ENCODE measurements around the gene PLD6.
"Not testable (repeated sequence)": the region's sequence is repeated elsewhere in the genome, so short reads cannot be mapped to it uniquely, and the experiment has no call there.

Gene PLD6

DNA sequence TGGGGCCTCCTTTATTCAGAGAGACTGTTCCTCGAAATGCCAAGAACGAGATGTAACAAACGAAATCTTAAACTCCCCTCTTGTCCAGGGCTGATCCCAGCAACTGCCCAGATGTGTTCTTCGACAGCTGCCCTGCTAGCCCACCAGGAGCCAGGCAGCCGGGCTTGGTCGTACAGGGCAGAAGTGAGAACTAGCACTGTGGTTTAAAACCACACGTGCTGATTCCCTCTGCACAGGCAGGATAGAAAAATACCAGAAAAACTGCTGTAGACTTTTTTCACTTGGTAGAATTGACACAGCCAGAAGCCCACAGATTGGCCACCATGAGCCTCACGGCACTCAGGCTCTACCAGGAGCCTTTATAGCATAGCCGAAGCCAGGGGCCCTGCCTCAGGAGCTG, 33.1 kb downstream of the PLD6 start:
- no peak for DNase-seq

DNA sequence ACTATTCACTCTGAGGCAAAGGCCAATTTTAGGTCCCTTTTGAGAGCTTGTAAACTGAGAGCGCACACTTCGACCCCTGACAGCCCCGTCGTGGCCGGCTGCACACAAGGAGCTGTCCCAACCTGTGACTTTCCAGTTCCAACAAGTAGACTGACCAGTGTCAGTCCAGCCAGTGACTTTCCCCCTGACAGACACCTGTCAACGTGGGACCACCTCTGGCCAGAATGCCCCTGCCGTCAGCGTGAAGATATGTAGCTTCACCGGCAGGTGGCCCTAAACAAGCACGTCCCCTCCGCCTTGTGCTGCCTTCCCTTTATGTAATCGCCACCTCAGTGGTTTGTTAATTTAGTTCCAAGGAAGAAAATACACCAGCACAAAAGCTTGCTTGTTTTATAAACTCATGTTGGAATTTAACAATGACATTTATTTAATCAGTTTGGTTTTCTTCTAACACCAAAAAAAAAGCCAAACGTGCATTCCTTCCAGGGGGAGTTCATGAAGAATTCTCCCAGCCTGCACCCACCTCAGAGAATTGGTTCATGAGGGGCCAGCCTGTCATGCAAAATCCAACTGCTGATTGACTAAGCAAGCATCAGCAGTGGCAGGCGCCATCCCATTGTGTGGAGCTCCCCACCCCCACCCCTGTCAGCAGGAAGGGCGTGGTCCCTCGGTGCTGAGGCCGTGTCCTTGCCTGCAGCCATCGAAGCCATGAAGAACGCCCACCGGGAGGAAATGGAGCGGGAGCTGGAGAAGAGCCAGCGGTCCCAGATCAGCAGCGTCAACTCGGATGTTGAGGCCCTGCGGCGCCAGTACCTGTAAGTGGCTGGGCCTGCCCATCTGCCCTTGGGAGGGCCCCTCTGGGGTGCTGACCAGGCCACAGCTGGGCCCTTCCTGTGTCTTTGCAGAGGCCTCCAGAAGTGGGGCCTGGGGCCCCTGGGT, 33.9 kb downstream of the PLD6 start:
- no peak for DNase-seq

DNA sequence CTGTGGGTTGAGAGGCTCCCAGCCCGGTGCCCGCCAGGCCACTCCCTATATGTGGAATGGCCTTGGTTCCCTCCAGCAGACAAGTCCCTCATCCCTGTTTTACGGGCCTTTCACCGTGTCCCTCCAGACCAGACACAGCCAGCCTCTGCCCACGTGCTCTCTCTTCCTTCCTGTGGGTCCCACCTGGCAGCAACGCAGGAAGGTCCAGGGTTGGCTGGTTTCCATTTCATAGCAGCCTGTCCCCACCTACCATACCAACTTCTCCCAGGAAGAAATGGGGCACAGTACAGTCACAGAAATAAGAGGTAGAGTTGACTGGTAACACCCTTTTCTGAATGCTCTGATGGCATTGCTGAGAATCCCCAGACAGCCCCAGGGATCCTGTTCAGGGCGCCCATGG, 34.9 kb downstream of the PLD6 start:
- no peak for DNase-seq

DNA sequence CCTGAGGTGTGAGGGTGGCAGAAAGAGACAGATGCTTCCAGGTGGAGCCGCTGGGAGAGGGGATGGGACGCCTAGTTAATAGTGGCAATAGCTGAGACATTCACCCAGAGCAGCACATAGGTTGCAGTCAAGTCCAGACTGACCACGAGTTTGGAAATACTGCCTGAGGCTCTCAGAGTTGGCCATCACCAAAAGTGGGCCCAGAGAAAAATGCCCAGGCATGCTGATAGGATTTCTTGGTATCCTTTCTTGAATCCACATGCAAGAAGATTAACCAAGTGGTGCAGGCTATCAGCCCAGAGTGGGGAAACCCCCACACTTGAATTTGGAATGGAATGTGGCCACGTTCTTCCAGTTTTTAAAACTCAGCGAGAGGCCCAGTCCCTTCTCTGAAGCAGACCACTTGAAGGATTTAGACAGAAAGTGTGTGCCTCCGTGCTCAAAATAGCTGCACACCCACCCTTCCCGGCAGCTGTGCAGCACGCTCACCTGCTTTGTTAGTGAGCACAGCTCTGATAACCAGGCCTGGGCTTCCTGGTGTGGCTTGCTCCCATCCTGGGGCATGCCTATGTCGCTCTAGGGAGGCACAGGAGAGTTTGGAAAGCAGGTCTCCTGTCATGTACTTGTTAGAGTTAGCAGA, 35.7 kb downstream of the PLD6 start:
- DNase-seq = no peak

DNA sequence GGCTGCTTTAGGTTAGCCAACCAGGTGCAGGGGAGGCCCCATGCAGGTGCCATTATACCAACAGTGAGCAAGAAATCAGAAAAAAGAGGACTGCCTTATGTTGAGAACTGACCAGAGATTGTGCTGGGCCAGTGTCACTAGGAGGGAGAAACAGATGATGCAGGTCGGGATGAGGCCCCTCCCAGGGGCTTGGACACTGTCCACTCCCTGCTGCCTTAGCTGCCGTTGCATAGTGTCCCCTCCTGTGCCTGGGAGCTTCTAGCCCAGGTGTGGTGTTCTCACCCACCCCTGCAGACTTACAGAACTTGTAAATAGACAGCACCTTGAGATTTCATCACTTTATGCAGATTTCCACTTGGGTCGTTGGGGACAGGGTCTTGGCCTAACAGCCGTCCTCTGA, 36.7 kb downstream of the PLD6 start:
- no peak for DNase-seq

DNA sequence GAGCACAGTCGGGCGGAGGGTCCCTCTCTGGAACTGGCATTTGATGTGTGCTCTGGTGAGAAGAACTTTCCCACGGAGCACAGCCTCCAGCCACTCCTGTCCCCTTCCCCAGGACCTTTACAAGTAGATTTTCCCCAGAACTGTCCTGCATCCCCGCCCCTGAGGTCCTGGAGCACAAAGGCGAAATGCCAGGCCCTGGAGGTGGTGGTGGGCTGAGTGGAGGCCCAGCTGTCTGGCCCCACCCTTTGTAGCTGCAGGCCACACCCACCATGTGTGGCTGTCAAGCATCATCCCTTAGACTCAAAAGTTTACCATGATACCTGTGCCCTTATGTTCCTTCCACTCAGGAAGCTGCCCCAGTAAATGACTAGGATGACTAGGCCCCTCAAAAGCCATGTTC, 37.7 kb downstream of the PLD6 start:
- DNase-seq = no peak

DNA sequence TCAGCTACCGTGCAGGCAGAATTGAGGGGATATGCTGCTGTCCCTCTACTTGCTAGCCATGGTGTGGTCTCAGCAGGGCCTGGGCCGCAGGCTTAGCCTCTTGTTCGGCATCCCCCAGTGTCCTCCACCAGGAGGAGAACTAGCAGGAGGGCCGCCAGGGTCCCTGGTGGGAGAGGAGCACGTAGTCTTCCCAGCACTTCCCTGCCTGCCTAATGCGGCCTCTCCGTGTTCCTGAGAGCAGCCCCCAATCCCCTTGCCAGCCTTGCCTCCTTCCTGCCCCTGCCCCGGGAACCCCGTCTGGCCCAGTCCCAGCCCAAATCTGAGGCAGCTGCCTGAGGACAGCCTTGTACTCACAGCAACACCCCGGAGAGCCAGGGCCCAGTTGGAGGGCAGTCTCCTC, 38.1 kb downstream of the PLD6 start:
- DNase-seq = no peak

DNA sequence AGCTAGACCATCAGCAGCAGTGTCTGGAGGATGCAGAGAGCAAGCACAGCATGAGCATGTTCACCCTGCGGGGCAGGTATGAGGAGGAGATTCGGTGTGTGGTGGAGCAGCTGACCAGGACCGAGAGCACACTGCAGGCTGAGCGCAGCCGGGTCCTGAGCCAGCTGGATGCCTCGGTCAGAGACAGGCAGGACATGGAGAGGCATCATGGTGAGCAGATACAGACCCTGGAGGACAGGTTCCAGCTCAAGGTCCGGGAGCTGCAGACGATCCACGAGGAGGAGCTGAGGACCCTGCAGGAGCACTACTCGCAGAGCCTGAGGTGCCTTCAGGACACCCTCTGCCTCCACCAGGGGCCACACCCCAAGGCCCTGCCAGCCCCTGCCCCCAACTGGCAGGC, 38.8 kb downstream of the PLD6 start:
- no peak for DNase-seq

DNA sequence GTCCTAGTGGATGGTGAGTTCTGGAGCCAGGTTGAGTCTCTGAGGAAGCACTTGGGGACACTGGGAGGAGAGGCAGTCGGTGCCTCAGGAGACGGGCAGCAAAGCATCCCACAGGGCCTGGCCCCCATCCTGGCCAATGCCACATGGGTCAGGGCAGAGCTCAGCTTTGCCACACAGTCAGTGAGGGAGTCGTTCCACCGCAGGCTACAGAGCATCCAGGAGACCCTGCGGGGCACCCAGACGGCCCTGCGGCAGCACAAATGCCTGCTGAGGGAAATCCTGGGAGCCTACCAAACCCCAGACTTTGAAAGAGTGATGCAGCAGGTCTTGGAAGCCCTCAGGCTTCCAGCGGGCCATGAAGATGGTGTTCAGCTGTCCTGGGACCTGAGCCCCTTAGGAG, 39.7 kb downstream of the PLD6 start:
- no peak for DNase-seq

DNA sequence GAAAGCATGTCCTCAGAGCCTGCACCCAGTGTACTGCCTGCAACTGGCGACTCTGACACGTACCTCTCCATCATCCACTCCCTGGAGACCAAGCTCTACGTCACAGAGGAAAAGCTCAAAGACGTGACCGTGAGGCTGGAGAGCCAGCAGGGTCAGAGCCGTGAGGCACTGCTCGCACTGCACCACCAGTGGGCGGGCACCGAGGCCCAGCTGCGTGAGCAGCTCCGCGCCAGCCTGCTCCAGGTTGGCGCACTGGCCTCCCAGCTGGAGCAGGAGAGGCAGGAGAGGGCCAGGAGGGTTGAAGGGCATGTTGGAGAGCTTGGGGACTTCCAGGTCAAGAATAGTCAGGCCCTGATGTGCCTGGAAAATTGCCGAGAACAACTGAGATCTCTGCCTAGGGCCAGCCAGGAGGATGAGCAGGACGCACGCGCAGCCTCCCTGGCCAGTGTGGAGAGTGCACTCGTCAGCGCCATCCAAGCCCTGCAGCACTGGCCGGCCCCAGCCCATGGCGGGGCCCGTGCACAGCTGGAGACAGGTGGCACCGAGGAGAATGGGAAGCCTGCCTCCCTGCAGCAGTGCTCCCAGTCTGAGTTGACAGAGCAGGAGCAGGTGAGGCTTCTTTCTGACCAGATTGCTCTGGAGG, 40.3 kb downstream of the PLD6 start:
- no peak for DNase-seq

DNA sequence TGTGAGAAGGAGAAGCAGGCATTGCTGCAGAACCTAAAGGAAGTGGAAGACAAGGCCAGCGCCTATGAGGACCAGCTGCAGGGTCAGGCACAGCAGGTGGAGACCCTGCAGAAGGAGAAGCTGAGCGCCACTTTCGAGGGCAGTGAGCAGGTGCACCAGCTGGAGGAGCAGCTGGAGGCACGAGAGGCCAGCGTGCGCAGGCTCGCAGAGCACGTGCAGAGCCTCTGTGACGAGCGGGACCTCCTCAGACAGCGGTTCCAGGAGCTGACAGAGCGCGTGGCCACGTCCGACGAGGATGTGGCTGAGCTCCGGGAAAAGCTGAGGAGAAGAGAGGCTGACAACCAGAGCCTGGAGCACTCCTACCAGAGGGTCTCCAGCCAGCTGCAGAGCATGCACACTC, 41.5 kb downstream of the PLD6 start:
- no peak for DNase-seq

DNA sequence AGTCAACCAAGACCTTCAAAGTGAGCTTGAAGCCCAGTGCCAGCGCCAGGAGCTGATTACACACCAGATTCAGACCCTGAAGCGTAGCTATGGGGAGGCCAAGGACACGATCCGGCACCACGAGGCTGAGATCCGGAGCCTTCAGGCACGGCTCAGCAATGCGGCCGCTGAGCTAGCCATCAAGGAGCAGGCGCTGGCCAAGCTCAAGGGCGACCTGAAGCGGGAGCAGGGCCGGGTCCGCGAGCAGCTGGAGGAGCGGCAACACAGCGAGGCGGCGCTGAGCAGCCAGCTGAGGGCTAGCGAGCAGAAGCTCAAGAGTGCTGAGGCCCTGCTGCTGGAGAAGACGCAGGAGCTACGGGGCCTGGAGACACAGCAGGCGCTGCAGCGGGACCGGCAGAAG, 42.0 kb downstream of the PLD6 start:
- DNase-seq = no peak

DNA sequence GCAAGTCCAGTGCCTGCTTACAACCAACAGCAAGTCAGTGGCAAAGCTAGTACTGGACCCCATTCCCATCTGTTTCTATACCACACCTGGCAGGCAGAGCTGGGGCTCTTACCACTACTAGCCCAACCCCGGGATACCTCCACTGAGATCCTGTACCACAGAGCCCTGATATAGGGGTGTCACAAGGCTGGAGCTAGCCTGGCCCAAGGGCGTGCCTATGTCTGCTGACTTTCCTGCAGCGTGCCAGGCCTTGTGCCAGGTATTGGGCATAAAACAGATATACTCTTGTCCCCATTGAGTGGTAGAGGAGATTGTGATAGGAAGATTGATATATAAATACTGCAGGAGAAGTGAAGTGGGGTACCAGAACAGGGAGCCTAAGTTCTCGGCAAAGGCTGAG, 44.4 kb downstream of the PLD6 start:
- DNase-seq = no peak

DNA sequence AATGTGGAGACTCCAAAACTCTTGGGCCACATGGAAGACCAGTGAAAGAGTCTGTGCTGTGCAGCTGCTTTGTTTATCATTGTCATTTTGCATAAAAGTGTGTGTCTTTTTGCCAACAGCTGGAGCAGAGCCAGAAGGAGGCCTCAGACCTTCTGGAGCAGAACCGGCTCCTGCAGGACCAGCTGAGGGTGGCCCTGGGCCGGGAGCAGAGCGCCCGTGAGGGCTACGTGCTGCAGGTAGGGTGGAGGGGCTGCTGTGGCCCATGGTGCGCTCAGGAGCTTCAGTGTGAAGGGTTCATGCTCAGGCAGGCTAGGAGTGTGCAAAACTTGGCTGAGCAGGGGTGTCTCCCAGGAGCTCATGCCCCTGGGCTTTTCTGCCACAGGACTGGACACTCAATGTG, 45.0 kb downstream of the PLD6 start:
- no peak for DNase-seq

DNA sequence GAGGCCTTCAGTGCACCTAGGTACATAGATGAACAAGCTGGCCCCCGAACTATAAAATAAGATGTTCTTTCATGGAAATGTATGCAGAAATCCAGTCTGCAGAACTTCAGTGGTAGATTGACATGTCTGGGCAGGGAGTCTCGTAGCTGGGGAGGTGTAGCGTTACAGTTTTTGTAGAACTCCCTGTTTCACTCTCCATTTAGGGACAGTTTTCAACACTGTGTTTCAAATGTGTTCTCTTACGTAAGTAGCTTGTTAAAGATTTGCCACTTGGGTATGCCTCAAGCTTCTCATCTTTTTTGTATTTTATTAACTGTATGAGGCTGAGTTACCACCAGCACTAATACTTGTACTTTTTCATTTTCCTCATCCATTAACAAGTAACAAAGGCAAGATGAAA, 46.6 kb downstream of the PLD6 start:
- no peak for DNase-seq

DNA sequence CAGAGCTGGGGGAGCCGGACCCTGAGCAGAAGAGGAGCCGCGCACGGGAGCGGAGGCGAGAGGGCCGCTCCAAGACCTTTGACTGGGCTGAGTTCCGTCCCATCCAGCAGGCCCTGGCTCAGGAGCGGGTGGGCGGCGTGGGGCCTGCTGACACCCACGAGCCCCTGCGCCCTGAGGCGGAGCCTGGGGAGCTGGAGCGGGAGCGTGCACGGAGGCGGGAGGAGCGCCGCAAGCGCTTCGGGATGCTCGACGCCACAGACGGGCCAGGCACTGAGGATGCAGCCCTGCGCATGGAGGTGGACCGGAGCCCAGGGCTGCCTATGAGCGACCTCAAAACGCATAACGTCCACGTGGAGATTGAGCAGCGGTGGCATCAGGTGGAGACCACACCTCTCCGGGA, 47.6 kb downstream of the PLD6 start:
- DNase-seq = not testable (repeated sequence)

DNA sequence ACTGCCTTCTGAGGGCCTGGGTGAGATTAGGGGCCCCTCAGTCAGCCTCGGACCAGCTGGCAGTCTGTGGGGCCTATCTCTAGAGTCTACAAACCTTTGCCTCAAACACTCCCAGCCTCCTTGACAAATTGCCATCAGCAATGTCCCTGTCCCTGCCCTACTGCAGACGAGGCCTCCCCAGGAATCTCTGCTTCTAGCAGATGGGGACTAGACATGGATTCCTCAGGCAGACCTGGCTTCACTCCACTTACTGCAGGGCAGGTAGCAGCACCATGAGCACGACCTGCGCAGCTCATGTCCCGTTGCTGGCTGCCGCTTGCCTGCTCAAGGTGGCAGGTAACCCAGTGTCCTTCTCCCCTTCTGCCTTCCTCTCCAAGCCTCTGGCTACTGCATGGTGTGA, 49.1 kb downstream of the PLD6 start:
- no peak for DNase-seq

DNA sequence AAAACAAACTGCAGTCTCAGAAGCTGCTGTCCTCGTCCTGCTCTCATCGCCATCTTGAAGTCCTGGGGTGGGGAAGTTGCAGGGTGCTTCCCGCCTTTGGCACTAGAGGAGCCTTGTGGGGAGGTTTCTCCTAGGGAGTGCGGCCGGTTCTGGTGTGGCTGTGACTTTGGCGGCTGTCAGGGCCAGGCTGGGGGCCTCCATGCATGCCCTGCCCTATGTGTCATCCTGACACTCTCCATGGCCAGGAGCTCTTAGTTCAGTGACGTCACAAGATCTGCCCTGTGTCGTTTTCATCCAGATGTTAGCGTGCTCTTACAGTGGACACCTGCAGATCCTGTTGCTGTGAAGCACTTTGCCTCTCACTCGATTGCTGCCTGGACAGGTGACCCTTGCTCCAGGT, 49.6 kb downstream of the PLD6 start:
- no peak for DNase-seq

DNA sequence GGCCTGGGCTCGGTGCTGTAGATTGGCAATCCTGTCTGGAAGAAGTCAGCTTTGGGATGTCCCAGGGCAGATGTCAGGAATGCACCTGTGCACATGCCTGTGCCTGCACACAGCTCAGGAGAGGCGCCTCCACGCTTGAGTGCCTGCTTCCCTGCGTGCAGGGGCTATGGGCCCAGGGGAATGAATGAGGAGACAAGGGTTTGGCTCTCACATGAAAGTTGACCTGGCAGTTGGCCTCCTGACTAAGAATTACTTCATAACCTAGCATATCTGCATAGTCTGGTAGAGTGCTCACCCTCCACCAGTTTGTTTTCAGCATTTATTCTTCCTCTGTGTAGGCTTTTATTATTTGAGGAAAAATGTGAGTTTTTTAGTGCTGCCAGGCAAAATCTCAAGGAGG, 50.0 kb downstream of the PLD6 start:
- no peak for DNase-seq

DNA sequence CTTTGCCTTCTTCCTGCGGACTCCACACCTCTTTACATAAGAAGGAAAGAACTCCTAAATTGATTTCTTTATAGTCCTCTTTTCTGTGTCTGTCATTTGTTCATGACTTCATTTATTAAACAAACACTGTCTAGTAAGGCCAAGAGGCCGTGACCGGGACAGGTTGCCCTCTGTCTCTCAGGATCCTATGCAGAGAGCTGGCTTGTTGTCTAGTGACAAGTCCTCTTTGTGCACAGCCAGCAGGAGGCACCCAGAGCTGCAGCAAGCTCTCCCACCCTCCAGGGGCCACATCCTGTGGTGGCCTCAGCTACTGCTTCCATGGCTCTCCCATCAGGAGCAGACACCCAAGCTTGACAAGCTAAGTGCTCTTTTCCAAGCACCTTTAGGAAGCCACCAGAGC, 50.6 kb downstream of the PLD6 start:
- no peak for DNase-seq

DNA sequence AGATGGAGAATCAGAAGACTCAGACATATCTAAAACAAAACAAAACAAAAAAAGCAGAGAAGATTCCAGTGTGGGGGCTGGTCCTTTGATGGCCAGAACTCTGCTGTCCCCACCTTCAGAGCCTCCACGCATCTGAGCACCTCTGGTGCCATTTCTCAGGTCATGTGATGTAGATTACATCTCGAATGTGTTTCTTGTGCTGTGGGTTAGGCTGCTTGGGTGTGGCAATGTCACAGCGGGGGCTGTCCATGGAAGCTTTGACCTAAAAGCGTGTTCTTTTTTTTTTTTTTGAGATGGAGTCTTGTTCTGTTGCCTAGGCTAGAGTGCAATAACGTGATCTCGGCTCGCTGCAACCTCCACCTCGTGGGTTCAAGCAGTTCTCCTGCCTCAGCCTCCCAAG, 51.2 kb downstream of the PLD6 start:
- DNase-seq = peak; percentile 17

DNA sequence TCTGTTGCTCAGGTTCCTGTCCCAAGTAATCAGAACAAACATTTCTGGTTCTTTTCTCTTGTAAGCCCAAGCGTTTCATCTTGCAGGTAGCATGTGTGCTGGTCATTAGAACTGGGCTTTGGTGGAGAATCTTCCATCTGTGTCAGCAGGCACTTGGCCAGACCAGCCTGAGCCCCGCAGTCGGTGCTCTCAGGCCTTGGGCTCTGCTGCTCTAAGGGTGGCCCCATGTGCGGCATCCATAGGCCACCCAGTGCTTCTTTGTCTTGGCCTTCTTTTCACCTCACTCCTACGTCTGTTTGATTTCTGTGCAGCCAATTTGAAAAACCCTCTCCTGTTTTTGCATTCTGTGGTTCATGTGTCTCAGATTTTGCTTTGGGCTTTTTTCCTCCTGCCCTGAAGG, 51.6 kb downstream of the PLD6 start:
- no peak for DNase-seq

DNA sequence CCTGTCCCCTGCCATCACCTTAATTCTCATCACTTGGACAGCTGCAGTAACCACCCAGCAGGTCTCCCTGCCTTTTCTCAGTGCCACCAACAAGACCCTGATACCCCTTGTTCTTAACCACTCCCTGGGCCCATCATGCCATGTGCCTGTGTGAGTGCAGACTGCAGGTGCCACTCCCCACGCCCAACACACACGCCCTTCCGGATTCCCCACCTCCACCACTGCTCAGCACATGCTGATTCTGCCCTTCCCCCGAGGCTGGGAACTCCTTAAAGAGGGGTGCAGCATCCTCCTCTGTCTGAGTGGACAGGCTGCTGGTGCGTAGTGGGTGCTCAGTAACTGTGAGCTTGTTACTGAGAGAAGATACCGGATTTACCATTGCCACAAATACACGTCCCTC, 52.4 kb downstream of the PLD6 start:
- DNase-seq = no peak

DNA sequence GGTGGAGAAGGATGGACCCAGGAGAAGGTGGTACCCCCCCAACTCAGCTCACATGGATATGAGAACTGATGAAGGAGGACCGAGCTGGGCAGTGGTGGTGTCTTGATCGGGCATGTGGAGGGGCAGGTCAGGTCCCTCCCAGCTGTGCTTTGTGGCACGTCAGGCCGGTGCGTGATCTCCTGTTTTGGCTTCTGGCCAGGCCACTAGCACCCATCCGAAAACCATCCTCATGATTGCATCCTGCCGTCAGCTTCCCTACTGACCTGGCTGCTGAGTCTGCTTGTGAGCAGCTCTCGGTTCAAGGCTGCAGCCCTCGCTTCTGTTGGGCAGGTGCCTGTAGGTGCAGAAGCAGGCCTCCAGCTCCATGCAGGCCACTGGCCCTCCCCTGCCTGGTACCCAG, 53.1 kb downstream of the PLD6 start:
- DNase-seq = no peak

Data from CD4-positive, alpha-beta T cell treated with Interleukin-17A for 1 hour (primary cell).